Upper lobe of left lung (tissue), 6 donors: Measurements from ENCODE around the gene FAT3. TPM values are rescaled to one million over a fixed set of nuclear protein-coding genes. Genes with fewer than 3 reads are reported as not detected.

ENCODE experiments used
- ATAC-seq, 2 donors: fragments of 200-7000 bp; cut with Tn5 transposase; one replicate each; pipeline ENCODE4 v1.9.1; 2022; ENCODE audit warnings: mild to moderate bottlenecking in 2 of 2, moderate library complexity in 2 of 2; ENCODE audit not compliant: low FRiP score in 2 of 2
- DNase-seq, 2 donors: peaks; one replicate each; pipeline ENCODE4 v3.0.0-alpha.2; 2019 to 2020
- H3K27ac ChIP-seq, 4 donors: fragments of 200-600 bp; sonication (generic); one replicate each; pipeline ENCODE4 v1.5.1; 2016 to 2019
- H3K27me3 ChIP-seq, 4 donors: fragments of 200-600 bp; sonication (generic); one replicate each; pipeline ENCODE4 v1.5.1; 2017 to 2019
- H3K36me3 ChIP-seq, 4 donors: fragments of 200-600 bp; sonication (generic); one replicate each; pipeline ENCODE4 v1.5.1; 2016 to 2019
- H3K4me1 ChIP-seq, 4 donors: fragments of 200-600 bp; sonication (generic); one replicate each; pipeline ENCODE4 v1.5.1; 2018 to 2019
- H3K4me3 ChIP-seq, 4 donors: fragments of 200-600 bp; sonication (generic); one replicate each; pipeline ENCODE4 v1.5.1; 2017 to 2019; ENCODE audit warnings: mild to moderate bottlenecking in 2 of 4, moderate library complexity in 1 of 4
- H3K9me3 ChIP-seq, 4 donors: fragments of 200-600 bp; sonication (generic); one replicate each; pipeline ENCODE4 v1.5.1; 2018 to 2019
- EP300 ChIP-seq, 4 donors: sonication (generic); formaldehyde crosslinking; IDR thresholded peaks; one replicate each; pipeline ENCODE4 v1.5.1; 2017; ENCODE audit warnings: antibody characterized with exemption in 4 of 4, control low read depth in 2 of 4
- POLR2A ChIP-seq, 4 donors: fragments of 450-650 bp; IDR thresholded peaks; one replicate each; pipeline ENCODE4 v1.5.1; 2016 to 2017; ENCODE audit warnings: antibody characterized with exemption in 4 of 4, mild to moderate bottlenecking in 2 of 4
- POLR2AphosphoS5 ChIP-seq, 2 donors: sonication (generic); formaldehyde crosslinking; IDR thresholded peaks; one replicate each; pipeline ENCODE4 v1.5.1; 2017; ENCODE audit warnings: antibody characterized with exemption in 2 of 2
- WGBS, 2 donors: methylation state at CpG; one replicate each; pipeline ENCODE4 v1.1.5; 2017 to 2018; 5-methylcytosine and 5-hydroxymethylcytosine counted together
- total RNA-seq, 6 donors: library from RNA; depleted of rRNA in 4 of 6; stranded (reverse); fragments of >200 nt in 4 of 6; gene quantifications; one replicate each; pipeline versions ENCODE4 v1.1.0 to v1.2.1, GENCODE V29; 2016 to 2021
- TF ChIP-seq, protein P1 (sequence below), 6 experiments: fragments of 450-650 bp in 4 of 6; fragments of 200-600 bp in 2 of 6; sonication (generic) in 2 of 6; IDR thresholded peaks; one replicate each; pipeline ENCODE4 v1.5.1; 2016 to 2019; ENCODE audit warnings: antibody characterized with exemption in 6 of 6
- donor health status: DM: no; HTN: no; CAD: no; lungs with moderate emphysema.
- donor health status: DM: no; HTN: yes; CAD: no; lungs with severe emphysema.

Gene FAT3
- total RNA-seq, 6 donors from 2014 or later: 2.7 to 9.8 (median 4.3) TPM

DNA sequence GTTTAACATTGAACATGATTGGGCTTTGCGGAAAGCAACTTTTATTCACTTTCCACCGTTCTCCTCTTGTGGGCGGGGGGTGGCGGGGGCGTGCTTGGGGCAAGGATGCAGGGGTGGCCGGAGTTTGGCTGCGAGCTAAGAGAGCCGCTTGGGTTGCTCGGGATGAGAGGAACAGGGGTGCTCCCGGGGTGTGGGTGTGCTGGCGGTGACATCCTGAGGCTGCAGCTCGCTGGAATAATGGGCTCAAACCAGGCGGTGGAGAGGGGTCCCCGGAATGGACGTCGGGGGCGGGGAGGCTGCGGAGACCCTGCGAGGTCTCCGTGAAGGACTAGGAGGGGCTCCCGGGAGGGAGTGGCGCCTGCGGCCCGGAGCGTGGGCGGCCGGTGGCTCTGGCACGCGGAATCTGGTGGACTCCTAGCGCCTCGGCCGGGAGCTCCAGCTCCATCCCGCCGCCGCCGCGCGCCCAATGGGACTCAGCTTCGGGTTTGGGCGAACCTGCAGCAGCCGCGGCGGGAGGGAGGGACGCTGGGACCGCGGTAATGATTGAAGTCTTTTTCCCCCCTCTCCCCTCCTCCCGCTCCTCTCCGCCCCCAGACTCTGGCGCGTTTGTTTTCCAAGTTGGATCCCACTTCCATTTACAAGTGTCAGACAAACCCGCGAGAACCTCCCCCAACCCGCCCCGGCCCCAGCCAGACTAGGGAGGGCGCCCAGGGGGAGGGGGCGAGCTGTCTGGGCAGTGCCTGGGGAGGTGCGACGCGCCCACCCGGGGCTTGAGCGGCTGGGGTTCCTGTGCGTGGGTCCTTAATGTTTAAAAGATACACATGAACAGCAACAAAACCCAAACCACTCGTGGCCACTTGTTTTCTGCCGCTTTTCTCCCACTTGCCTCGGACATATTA lies 2.0 kb downstream of the FAT3 start:
- DNase-seq (peak in 1 of 2 donors; percentile 88), ATAC-seq (peak in 1 of 2 donors; percentile 45)
- H3K36me3 ChIP-seq: no peaks in the 10 kb centered on the region
- H3K9me3 ChIP-seq: no peaks in the 10 kb centered on the region
- 2% methylated on average over 41 to 43 of the region's 65 CpGs for WGBS, 2 donors
- H3K4me3 ChIP-seq: peak overlapping the region in 3 of 4 donors; percentile 33 to 52 (median 45)
- TF ChIP-seq, protein P1, sequence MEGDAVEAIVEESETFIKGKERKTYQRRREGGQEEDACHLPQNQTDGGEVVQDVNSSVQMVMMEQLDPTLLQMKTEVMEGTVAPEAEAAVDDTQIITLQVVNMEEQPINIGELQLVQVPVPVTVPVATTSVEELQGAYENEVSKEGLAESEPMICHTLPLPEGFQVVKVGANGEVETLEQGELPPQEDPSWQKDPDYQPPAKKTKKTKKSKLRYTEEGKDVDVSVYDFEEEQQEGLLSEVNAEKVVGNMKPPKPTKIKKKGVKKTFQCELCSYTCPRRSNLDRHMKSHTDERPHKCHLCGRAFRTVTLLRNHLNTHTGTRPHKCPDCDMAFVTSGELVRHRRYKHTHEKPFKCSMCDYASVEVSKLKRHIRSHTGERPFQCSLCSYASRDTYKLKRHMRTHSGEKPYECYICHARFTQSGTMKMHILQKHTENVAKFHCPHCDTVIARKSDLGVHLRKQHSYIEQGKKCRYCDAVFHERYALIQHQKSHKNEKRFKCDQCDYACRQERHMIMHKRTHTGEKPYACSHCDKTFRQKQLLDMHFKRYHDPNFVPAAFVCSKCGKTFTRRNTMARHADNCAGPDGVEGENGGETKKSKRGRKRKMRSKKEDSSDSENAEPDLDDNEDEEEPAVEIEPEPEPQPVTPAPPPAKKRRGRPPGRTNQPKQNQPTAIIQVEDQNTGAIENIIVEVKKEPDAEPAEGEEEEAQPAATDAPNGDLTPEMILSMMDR (IDR thresholded peaks at IDR 0.05): no peak
- no peak for TF ChIP-seq EP300 (IDR thresholded peaks at IDR 0.05)
- peaks cover 0 to 22% (median 9%) of the 10 kb centered on the region in 4 donors for H3K27me3 ChIP-seq
- peaks cover 0 to 29% (median 0%) of the 10 kb centered on the region in 4 donors for H3K4me1 ChIP-seq
- H3K27ac ChIP-seq: peak overlapping the region in 1 of 4 donors; percentile 70

DNA sequence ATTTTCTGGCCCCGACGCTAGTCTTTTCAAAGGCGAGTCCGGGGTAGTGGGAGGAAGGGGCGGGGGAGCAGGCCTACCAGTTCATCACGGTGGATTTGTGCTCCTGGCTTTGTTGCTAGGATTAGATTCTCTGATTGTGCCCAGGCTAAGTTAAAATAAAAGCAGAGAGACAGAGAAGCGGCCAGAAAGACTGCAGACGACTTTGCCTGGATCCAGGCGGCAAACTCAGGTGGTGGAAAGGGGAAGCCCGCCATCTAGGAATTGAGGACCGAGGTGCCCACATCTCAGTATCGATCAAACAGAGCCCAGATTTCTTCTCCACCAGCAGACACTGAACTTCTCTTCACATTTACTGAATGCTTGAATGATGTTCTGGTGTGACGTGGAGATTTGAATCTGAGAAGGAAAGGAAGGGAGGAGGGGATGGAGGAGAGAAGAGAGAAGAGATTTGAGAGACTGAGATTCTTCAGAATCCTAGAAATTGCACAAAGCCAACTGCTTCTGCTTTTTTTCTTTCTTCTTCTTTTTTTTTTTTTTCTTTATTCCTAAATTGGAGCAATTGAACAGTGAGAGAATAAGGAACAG lies 2.7 kb downstream of the FAT3 start:
- H3K27me3 ChIP-seq: peaks cover 0 to 22% (median 9%) of the 10 kb centered on the region in 4 donors
- ATAC-seq: no peak
- no peaks in the 10 kb centered on the region for H3K36me3 ChIP-seq
- H3K4me1 ChIP-seq: peaks cover 0 to 29% (median 0%) of the 10 kb centered on the region in 4 donors
- peak overlapping the region in 3 of 4 donors; percentile 33 to 52 (median 45) for H3K4me3 ChIP-seq
- DNase-seq: no peak
- H3K9me3 ChIP-seq: no peaks in the 10 kb centered on the region
- WGBS, 2 donors: 8% methylated on average over 13 of the region's 13 CpGs
- H3K27ac ChIP-seq: no peak overlapping the region
- TF ChIP-seq, protein P1 (IDR thresholded peaks at IDR 0.05): no peak
- TF ChIP-seq POLR2AphosphoS5 (IDR thresholded peaks at IDR 0.05) (no peak), EP300 (IDR thresholded peaks at IDR 0.05) (no peak), POLR2A (IDR thresholded peaks at IDR 0.05) (no peak)

DNA sequence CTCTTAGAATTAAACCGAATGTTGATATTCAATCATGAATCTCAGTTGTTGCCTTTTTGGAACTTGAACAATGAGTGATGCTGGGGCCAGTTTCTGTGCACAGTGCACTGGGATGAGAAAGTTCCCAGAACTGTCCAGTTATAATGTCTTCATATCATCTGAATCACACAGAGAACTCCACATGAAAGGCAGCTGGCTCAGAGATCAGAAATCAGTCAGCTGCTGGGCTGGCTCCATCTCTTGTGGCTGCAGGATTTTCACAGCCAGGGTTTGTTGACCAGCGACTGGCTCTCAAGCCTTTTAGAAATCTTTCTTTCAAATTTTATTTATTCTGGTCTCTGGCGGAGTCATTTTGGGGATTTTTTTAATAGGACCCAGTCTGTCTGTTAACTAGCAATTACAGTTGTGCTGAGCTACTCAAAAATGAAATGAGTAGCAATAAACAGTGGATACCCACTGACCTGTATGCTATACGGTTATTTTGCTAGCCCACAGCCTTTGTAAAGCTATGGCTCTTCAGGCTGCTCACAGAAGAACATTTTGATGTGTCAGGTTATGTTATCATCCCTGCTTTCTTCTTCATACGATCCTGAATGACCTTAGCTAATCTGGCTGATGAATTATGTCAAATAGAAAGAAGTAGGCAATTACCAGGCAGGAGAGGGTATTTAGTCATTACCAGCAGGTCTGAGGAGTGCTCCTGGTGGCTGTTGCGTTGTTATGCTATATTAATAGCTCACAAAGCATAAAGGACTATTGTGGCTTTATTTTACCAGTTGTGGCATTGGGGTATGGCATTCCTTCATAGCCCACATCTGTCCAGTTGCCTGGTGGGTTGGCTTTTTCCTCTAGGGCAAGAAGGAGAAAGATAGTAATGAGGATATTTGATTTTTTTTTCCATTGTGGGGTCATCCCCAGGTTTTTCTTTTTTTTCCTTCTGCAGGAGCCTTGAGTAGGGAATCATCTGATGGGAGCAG lies 3.6 kb downstream of the FAT3 start:
- no peak overlapping the region for H3K27ac ChIP-seq

DNA sequence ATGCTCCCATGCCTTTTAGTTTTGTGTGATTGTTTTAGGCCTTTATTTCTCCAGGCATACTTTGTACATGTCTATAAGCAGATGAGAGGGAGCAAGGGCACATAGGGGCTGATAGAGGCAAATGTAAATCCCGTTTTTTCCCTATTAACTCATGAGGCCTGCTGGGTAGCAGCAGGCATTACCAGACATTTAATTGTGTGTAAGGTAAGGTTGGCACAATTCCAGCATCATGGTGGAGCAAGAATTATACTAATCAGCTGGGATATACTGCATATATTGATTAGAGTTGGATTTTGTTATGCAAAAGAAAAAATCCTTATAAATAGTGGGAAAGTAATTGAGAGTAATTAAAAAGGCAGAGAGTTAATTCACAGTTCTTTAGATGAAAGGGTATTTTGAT lies 12.2 kb downstream of the FAT3 start:
- no peak overlapping the region for H3K4me3 ChIP-seq
- no peak overlapping the region for H3K27ac ChIP-seq
- H3K9me3 ChIP-seq: no peaks in the 10 kb centered on the region
- H3K36me3 ChIP-seq: no peaks in the 10 kb centered on the region
- TF ChIP-seq POLR2A (IDR thresholded peaks at IDR 0.05): no peak
- TF ChIP-seq EP300 (IDR thresholded peaks at IDR 0.05): no peak
- TF ChIP-seq, protein P1 (IDR thresholded peaks at IDR 0.05): no peak
- no peak for TF ChIP-seq POLR2AphosphoS5 (IDR thresholded peaks at IDR 0.05)
- ATAC-seq: no peak
- no peak for DNase-seq
- no peaks in the 10 kb centered on the region for H3K4me1 ChIP-seq
- H3K27me3 ChIP-seq: no peaks in the 10 kb centered on the region
- 79% methylated on average over 1 of the region's 1 CpG for WGBS, 2 donors

More for the DNA sequence above, 3.6 kb downstream of the FAT3 start:
- H3K27me3 ChIP-seq: peaks cover 0 to 22% (median 9%) of the 10 kb centered on the region in 4 donors
- DNase-seq (no peak), ATAC-seq (no peak)
- H3K4me3 ChIP-seq: no peak overlapping the region
- peaks cover 0 to 29% (median 0%) of the 10 kb centered on the region in 4 donors for H3K4me1 ChIP-seq
- 56 to 57% methylated on average over 6 of the region's 6 CpGs for WGBS, 2 donors
- TF ChIP-seq EP300 (IDR thresholded peaks at IDR 0.05) (no peak), POLR2A (IDR thresholded peaks at IDR 0.05) (no peak), POLR2AphosphoS5 (IDR thresholded peaks at IDR 0.05) (no peak)
- TF ChIP-seq, protein P1 (IDR thresholded peaks at IDR 0.05): no peak
- no peaks in the 10 kb centered on the region for H3K36me3 ChIP-seq
- no peaks in the 10 kb centered on the region for H3K9me3 ChIP-seq
